ENCODE measurements around the gene APOL3. TPM values are rescaled to one million over a fixed set of nuclear protein-coding genes. Genes with fewer than 3 reads are reported as not detected.

Gene APOL3
- total and polyA plus RNA-seq, 10 of the 15 experiments (the other 5 are each of a cell fraction or from before 2014, with no cell fraction given): 6.9 to 66.8 (median 48.5) TPM

- TF ChIP-seq BHLHE40 (IDR thresholded peaks at IDR 0.05; ENCODE audit: borderline replicate concordance in 1 of 2, low read depth in 2 of 2, low read length in 1 of 2): peak; percentile 32 to 36; a peak in 2 of 4 replicates
- no peak for TF ChIP-seq SUPT20H (IDR thresholded peaks at IDR 0.05; ENCODE audit: borderline replicate concordance, control insufficient read depth, low read depth, low read length)
- no peak for TF ChIP-seq JUND (IDR thresholded peaks at IDR 0.05; ENCODE audit: low read depth, low read length)
- TF ChIP-seq DPF2 (IDR thresholded peaks at IDR 0.05): 0 out of 2 replicates have a peak, but pooled peaks have one; percentile 23
- TF ChIP-seq ASH2L (IDR thresholded peaks at IDR 0.05; ENCODE audit: borderline replicate concordance, low read depth): no peak
- TF ChIP-seq TCF7 (IDR thresholded peaks at IDR 0.05; ENCODE audit: borderline replicate concordance): no peak
Observed at GRCh38 chr22:36160499-36160942, at the start of gene APOL3 (continued).

- H3K27ac ChIP-seq (ENCODE audit: control insufficient read depth, insufficient read depth): no peak overlapping the region
- no TSS peak for BruUV-seq (replicated peaks)
- RAD21 ChIA-PET (ENCODE audit: unreplicated experiment): no interaction called here
Observed at GRCh38 chr22:36210224-36210623, 49.7 kb upstream of the APOL3 start.

More at GRCh38 chr22:36210224-36210623, 49.7 kb upstream of the APOL3 start:
- no peaks in the 10 kb centered on the region for H4K20me1 ChIP-seq (ENCODE audit: control insufficient read depth, insufficient read depth)
- H3K9me3 ChIP-seq (replicated peaks; ENCODE audit: control insufficient read depth, insufficient read depth, low read length): peaks cover 2% of the 10 kb centered on the region; the same call in 1 of the 3 replicates
- no peak for ATAC-seq
- no peak for FAIRE-seq
- no peak overlapping the region for H2AFZ ChIP-seq (ENCODE audit: control insufficient read depth, low read depth, low read length)
- H3K4me3 ChIP-seq: no peak overlapping the region
- ChIA-PET SMC1A (ENCODE audit: uncharacterized antibody, unreplicated experiment) (interaction anchor here (0.8 to 2.0 kb wide), 2 partner anchors 8 to 11 kb away, joined by 4 to 9 read pairs; no protein-coding TSS in a partner anchor), POLR2A (no interaction called here), CTCF (interaction anchor here (2.7 to 2.8 kb wide), 2 partner anchors 11 to 15 kb away, joined by 11 to 13 read pairs; no protein-coding TSS in a partner anchor)
- WGBS (ENCODE audit: insufficient coverage, insufficient replicate concordance, low lambda C conversion rate, missing lambda C conversion rate): 96% methylated on average over 3 of the region's 3 CpGs
- H3K79me2 ChIP-seq (ENCODE audit: control insufficient read depth, insufficient read depth, low read length): no peaks in the 10 kb centered on the region
- in situ Hi-C loops (cut with MboI) (no loop called here), intact Hi-C loops (cut with micrococcal nuclease; ENCODE audit: unreplicated experiment) (no loop called here)
- no peaks in the 10 kb centered on the region for H3K36me3 ChIP-seq (ENCODE audit: control insufficient read depth in 2 of 2, insufficient read depth in 2 of 2, low read length in 1 of 2)
- H3K4me2 ChIP-seq (ENCODE audit: control insufficient read depth, insufficient read depth): no peak overlapping the region
- TF ChIP-seq NBN (IDR thresholded peaks at IDR 0.05): no peak
- no peak for TF ChIP-seq TCF3 (IDR thresholded peaks at IDR 0.05; ENCODE audit: borderline replicate concordance, insufficient read depth, low read depth, low read length)
- no peaks in the 10 kb centered on the region for H3K27me3 ChIP-seq (replicated peaks in 1 of 2; ENCODE audit: control insufficient read depth in 2 of 2, insufficient read depth in 2 of 2, low read length in 1 of 2)
- peaks cover 4% of the 10 kb centered on the region for H3K4me1 ChIP-seq (ENCODE audit: control insufficient read depth, insufficient read depth, low read length)
- no peak for DNase-seq (ENCODE audit: low read depth, low spot score)
- H3K9ac ChIP-seq (ENCODE audit: control insufficient read depth, insufficient read depth, low read length): no peak overlapping the region
